Measurements from ENCODE around the gene TEX51.

GRCh38 chr2:126899616-126900185 lies 1.0 kb downstream of the TEX51 start:
- TF ChIP-seq, protein P1, sequence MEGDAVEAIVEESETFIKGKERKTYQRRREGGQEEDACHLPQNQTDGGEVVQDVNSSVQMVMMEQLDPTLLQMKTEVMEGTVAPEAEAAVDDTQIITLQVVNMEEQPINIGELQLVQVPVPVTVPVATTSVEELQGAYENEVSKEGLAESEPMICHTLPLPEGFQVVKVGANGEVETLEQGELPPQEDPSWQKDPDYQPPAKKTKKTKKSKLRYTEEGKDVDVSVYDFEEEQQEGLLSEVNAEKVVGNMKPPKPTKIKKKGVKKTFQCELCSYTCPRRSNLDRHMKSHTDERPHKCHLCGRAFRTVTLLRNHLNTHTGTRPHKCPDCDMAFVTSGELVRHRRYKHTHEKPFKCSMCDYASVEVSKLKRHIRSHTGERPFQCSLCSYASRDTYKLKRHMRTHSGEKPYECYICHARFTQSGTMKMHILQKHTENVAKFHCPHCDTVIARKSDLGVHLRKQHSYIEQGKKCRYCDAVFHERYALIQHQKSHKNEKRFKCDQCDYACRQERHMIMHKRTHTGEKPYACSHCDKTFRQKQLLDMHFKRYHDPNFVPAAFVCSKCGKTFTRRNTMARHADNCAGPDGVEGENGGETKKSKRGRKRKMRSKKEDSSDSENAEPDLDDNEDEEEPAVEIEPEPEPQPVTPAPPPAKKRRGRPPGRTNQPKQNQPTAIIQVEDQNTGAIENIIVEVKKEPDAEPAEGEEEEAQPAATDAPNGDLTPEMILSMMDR (IDR thresholded peaks at IDR 0.05) = no peak
- TF ChIP-seq EP300 (IDR thresholded peaks at IDR 0.05; ENCODE audit: borderline replicate concordance in 1 of 2, low read depth in 1 of 2, low read length in 1 of 2) (no peak), POLR2AphosphoS5 (IDR thresholded peaks at IDR 0.05; ENCODE audit: low read depth, low read length) (no peak), TAF1 (IDR thresholded peaks at IDR 0.05; ENCODE audit: borderline replicate concordance, low read depth, low read length) (no peak), CHD2 (IDR thresholded peaks at IDR 0.05; ENCODE audit: low read length, partially characterized antibody) (no peak), MAX (IDR thresholded peaks at IDR 0.05; ENCODE audit: low read depth) (no peak), RXRA (IDR thresholded peaks at IDR 0.05; ENCODE audit: borderline replicate concordance, low read depth) (no peak), TCF12 (IDR thresholded peaks at IDR 0.05) (no peak), SMC3 (IDR thresholded peaks at IDR 0.05; ENCODE audit: low read depth, low read length) (no peak), REST (IDR thresholded peaks at IDR 0.05; ENCODE audit: low read depth, low read length) (no peak), RFX5 (IDR thresholded peaks at IDR 0.05; ENCODE audit: low read length) (no peak), YY1 (IDR thresholded peaks at IDR 0.05; ENCODE audit: low read depth) (no peak), RAD21 (IDR thresholded peaks at IDR 0.05; ENCODE audit: low read length) (no peak), FOXJ3 (CRISPR knock-in tag; IDR thresholded peaks at IDR 0.05) (no peak)

Measured in SK-N-SH (cell line).